ENCODE measurements around the gene ZNF148. TPM values are rescaled to one million over a fixed set of nuclear protein-coding genes. Genes with fewer than 3 reads are reported as not detected.
"Not testable (repeated sequence)": the region's sequence is repeated elsewhere in the genome, so short reads cannot be mapped to it uniquely, and the experiment has no call there.

ZNF148 gene
- total RNA-seq, 1 experiment from 2014 or later, result 22.9 TPM

- peak; percentile 50 for DNase-seq (ENCODE audit: low read depth)
These were observed 577 bp downstream of the ZNF148 start for GRCh38 chr3:125374501-125374995.

- DNase-seq (ENCODE audit: low read depth), result peak; percentile 26
These were observed 7.5 kb downstream of the ZNF148 start for GRCh38 chr3:125367403-125368230.

- no peak for DNase-seq (ENCODE audit: low read depth)
These were observed 9.0 kb downstream of the ZNF148 start for GRCh38 chr3:125366132-125366531.

DNA sequence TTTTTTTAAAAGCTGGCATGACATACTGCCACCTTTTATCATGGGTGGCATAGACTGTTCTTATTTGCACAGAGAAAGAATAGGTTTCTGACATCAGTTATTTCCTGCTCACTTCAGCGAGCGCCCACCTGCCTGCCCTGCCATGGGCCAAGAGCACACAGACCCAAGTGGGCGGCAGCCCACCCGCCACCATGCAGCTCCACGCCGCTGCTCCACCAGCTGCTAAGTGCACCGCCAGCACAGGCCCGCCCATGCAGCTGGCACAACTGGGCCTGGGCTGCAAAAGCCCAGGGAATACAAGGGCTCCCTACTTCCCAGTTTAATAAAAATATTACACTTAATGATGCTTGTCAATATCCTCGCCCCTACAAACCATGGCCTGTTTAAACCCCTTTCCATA is 15.4 kb downstream of the ZNF148 start:
- DNase-seq (ENCODE audit: low read depth), result no peak

DNA sequence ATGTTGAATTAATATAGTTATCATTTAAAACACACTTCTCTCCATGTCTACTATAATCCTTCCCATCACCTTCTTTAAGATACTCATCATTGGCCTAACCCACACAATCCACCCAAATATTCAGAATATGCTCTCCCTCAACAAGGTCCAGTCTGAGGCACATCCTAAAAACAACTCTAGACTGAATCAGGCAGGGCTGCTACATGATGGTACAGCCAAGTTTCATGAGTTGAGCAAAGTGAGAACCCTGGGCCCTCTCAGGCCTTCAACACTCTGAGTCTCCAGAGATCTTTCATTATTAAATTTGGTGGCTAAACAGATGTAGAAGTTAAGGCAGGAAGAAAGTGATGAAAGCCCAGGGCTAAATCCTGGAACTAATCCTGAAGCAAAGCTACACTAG is 16.2 kb downstream of the ZNF148 start:
- no peak for DNase-seq (ENCODE audit: low read depth)

GRCh38 chr3:125357837-125358236 is 17.3 kb downstream of the ZNF148 start:
- no peak for DNase-seq (ENCODE audit: low read depth)

DNA sequence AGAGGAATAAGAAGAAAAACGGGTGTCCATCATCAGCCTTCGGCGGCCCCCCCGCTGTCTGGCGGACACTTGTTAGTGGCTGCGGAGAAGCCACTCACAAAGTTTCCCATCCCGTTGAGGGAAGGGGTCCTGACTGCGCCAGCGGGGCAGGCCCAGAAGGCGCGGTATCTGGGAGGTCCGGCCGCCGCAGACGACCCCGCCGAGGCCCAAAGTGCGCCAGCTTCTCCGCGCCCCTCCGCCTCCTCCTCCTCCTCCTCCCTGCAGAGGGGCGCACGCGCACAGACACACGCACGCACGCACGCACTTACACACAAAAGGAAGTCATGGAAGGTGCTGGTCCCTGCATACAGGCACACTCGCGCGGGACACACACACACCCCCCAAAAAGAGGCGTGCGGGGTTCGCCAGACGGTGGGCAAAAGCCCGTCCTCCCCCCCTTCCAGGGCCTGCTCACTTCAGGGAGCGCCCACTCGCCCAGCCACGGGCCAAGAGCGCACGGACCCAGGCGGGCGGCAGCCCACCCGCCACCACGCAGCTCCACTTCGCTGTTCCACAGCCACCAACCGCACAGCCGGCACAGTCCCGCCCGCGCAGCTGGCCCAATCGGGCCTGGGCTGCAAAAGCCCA is 18.0 kb downstream of the ZNF148 start:
- DNase-seq (ENCODE audit: low read depth), result no peak

DNA sequence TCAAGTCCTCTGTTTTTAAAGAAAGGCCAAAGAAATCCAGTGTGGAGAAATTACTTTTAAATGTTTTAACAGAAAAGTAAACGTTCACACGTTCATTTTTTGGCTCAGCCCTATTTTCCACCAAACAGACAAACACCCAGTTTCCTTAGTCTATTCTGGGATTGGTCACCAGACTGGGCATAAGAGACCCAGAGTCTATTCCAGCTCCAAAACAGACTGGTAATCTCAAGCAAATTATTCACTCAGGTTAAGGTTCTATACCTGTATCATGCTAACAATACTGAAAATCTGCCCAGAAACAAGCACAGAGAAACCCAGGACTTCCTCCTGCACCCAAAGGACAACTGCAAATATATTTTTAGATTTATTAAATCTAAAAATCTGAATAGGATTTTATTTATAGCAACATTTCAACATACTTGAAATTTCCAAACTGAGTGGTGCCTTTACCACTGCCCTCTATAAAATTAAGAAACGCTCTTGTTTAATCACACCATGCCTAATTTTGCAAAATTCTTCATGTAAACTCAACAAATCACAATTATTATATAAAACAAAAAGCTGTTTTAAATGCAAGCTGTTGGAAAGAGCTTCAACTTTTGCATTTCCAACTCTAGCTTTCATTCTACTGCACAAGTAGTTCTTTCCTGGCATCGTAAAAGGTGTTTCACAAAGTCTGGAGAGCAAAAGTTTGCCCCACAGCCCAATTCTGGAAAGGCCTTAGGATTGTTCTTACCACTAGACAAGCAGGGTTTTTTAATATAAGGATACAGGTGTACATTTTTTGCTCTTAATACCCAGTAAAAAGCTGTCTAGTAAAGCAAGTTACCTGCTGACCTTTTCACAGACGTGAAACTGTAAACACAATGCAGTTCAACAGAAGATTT is 18.7 kb downstream of the ZNF148 start:
- no peak for DNase-seq (ENCODE audit: low read depth)

- no peak for DNase-seq (ENCODE audit: low read depth)
These were observed 21.5 kb downstream of the ZNF148 start for GRCh38 chr3:125353659-125354058.

DNA sequence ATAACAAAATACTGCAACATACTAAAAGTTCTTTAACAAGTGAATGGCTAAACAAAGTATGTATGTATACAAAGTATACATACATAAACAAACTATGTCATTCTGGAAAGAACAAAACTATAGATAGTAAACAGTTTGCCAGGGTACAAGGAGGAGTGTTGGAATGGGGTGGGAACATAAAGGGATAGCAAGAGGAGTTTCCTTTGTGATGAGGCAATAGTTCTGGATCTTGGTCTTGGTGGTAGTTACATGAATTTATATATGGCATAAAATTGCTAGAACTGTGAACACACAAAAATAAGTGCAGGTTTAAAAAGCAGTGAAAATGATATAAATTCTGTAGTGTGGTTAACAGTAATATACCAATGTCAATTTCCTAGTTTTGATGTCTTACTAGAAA is 22.0 kb downstream of the ZNF148 start:
- DNase-seq (ENCODE audit: low read depth), result no peak

GRCh38 chr3:125351814-125352456 is 23.2 kb downstream of the ZNF148 start:
- DNase-seq (ENCODE audit: low read depth), result peak; percentile 42

- DNase-seq (ENCODE audit: low read depth), result no peak
These were observed 24.0 kb downstream of the ZNF148 start for GRCh38 chr3:125351152-125351551.

DNA sequence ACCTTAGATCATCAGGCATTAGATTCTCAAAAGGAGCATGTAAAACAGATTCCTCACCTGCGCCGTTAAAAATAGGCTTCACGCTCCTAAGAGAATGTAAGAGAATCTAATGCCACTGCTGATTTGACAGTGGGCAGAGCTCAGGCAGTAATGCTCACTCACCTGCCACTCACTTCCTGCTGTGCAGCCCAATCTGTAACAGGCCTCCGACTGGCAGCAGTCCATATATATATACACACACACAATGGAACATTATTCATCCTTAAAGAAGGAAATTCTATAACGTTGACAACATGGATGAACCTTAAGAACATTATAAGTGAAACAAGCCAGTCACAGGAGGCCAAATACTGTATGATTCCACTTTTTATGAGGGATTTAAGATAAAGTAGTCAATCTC is 24.5 kb downstream of the ZNF148 start:
- DNase-seq (ENCODE audit: low read depth), result no peak

DNA sequence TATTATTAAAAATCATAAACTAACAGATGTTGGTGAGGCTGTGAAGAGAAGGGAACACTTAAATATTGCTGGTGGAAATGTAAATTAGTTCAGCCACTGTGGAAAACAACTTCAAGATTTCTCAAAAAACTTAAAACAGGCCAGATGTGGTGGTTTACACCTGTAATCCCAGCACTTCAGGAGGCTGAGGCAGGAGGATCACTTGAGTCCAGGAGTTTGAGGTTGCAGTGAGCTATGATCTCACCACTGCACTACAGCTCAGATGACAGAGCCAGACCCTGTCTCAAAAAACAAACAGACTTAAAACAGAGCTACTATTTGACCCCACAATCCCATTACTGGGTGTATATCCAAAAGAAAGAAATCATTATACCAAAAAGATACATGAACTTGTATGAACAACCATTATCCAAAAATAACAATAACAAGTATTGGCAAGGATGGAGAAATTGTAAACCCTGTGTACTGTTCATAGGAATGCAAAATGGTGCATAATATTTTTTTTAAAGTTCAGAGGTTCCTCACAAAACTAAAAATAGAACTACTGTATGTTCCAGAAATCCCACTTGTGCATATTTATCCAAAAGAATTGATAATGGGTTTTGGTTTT is 25.5 kb downstream of the ZNF148 start:
- DNase-seq (ENCODE audit: low read depth), result no peak

DNA sequence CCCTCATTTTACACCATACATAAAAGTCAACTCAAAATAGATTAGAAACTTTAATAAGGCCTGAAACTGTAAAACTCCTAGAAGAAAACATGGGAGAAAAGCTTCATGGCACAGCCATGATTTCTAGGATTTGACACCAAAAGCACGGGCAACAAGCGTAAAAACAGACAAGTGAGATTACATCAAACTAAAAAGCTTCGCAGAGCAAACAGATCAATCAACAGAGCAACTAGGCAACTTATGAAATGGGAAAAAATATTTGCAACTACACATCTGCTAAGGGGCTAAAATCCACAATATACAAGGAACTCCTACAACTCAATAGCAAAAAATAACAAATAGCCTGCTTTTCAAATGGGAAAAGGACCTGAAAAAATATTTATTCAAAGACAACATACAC is 26.1 kb downstream of the ZNF148 start:
- no peak for DNase-seq (ENCODE audit: low read depth)

GRCh38 chr3:125343367-125343766 is 31.8 kb downstream of the ZNF148 start:
- DNase-seq (ENCODE audit: low read depth), result not testable (repeated sequence)

DNA sequence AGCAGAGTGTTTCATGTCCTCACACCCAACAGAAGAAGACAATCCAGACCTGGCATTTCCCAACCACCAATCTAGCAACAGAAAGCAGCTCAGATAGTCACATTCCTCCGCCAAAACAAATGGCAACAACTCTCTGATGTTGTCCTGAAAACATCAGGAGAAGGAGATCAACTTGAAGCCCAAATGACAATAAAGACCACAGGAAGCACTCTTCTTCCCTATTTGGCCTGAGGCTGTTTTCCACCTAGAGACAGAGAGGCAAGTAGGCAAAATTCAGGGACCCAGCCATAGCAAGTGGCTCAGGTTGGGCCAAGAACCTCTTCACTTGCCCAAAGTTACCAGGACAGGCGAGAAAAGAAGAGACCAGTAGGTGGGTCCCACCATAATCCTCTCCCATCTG is 35.0 kb downstream of the ZNF148 start:
- DNase-seq (ENCODE audit: low read depth), result no peak

- no peak for DNase-seq (ENCODE audit: low read depth)
These were observed 37.6 kb downstream of the ZNF148 start for GRCh38 chr3:125337506-125337905.

- no peak for DNase-seq (ENCODE audit: low read depth)
These were observed 40.2 kb downstream of the ZNF148 start for GRCh38 chr3:125334675-125335560.

GRCh38 chr3:125332504-125332903 is 42.6 kb downstream of the ZNF148 start:
- DNase-seq (ENCODE audit: low read depth), result no peak
